GM12872 (cell line): ENCODE measurements around the gene P2RX1.

Source experiments
- TF ChIP-seq, protein P1 (sequence below): IDR thresholded peaks from 3 replicates; pipeline ENCODE4 v1.5.1; 2011; ENCODE audit warnings: low read depth, mild to moderate bottlenecking, low read length, moderate library complexity; ENCODE audit not compliant: insufficient read depth

P2RX1 gene

DNA sequence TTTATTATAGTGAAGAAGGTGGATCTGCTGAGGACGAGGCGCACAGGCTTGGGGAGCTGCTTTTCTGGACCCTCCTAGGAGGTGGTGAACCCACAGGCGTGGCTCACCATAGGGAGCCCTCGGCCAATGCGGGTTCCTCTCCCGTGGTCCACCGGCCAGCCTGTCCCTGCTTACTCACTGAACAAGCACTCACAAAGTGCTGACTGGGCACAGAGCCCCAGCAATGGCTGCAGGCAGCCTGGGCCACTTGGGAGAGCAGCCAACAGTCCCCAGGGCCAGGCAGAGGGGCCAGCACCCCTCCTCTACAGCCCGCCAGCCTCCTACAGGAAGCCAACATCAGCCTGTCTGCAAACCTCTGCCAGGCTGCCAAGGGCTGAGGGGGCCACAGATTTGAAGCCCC lies 51.1 kb downstream of the P2RX1 start:
- TF ChIP-seq, protein P1, sequence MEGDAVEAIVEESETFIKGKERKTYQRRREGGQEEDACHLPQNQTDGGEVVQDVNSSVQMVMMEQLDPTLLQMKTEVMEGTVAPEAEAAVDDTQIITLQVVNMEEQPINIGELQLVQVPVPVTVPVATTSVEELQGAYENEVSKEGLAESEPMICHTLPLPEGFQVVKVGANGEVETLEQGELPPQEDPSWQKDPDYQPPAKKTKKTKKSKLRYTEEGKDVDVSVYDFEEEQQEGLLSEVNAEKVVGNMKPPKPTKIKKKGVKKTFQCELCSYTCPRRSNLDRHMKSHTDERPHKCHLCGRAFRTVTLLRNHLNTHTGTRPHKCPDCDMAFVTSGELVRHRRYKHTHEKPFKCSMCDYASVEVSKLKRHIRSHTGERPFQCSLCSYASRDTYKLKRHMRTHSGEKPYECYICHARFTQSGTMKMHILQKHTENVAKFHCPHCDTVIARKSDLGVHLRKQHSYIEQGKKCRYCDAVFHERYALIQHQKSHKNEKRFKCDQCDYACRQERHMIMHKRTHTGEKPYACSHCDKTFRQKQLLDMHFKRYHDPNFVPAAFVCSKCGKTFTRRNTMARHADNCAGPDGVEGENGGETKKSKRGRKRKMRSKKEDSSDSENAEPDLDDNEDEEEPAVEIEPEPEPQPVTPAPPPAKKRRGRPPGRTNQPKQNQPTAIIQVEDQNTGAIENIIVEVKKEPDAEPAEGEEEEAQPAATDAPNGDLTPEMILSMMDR: no peak

DNA sequence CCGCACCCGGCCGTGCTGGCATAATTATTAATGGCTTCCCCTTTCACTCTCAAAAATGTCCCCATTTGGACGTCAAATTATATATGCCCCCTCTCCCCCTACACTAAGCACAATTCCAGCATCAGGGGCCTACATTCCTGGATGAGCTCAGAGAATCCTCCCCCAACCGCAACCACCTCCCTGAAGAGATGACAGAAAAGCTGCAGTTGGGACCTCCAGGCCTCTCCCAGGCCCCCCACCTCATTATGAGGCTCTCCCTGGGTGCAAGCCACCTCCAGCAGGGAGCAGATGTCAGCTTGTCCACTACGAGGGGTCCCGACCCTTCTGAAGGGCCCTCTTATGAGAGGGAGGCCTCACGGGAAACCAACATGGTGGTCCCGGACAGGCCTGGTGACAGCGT lies 51.7 kb downstream of the P2RX1 start:
- TF ChIP-seq, protein P1: no peak

DNA sequence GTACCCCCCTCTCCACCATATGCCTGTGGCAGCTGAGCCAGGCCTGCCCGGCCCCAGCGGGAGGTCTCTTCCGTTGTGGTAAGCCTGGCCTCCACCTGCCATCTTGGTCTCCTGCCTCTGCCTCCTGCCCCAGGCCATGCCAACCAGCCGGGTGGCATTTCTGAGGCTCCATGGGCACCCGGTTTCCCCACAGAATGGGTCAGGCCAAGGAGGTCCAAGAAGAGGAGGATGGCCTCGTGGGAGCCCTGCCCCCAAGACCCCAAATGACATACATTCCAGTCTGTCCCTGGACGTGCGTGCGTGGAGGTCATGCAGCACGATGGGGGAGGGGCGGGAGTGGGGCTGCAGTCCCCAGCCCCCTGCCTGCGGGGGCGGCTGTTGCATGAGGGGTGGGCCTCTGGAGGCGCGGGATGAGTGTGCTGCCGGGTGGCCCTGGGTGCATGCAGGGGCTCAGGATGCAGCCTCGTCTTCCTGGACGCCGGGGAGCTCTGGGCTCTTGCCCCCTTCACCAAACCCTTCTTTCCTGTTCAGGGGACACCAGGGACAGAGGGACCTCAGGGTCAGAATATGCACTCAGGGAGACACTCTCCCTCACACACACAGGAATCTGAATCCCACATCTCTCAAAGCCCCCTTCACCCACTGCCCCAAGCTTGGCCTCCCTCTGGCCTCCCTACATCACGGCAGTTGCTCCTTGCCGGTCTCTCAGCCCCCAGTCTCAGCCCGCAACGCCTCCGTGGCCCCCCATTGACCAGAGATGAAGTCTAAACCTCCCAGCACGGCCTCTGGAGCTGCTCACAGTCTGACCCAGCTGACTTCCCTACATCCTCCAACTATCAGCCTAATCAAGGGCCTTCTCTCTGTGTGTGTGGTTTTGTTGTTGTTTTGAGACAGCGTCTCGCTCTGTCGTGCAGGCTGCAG lies 54.2 kb downstream of the P2RX1 start:
- TF ChIP-seq, protein P1: no peak

DNA sequence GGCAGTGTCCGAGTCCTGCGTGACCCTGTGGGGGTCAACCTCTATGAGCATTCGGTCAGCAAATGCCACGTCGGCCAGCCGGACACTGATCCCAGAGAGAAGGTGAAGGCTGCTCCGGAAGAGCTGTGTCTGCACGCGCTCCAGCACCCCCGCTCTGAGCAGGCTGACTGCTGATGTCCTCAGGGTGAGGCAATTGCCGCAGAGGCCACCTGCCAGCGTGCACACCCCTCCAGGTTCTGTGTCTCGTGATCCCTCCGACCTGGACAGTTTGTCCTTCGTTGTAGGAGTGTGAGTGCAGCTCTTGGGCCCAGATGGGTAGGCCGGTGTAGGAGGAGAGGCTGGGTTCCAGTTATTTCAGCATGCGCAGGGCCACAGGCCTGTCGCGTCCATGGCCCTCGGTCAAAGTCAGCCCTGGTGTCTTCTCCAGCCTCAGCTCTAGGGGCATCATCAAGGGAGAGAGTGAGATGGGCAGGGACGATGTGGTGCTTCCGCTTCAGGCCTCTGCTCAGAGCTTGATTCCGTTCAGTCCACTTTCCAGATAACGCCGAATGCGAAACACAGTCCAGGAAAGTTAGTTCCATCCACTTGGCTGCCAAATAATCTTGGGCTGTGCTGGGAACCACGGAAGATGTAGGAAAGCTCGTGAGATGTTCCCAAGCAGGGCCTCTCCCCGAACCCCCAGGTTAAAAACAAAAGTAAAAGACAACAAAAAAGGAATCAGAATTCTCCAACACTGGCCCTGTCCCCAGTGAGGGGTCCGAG lies 55.1 kb downstream of the P2RX1 start:
- TF ChIP-seq, protein P1: no peak

DNA sequence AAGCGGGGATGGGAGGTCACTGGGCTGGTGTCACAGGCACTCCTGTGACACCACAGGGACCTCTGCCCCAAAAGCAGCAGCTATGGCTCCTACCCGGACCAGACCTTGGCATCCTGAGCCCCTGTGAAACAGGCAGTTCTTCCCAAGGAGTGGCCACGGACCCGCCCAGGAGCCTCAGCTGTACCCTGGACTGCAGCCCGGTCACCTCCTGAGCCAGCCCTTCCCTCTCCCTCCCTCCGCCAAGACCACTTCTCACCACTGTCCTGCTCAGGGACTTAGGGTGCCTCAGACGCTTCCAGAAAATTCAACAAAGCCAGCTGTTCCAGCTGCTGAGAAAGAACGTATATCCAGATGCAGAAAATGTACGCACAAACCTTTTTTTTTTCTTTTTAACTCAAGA lies 56.3 kb downstream of the P2RX1 start:
- TF ChIP-seq, protein P1: no peak

DNA sequence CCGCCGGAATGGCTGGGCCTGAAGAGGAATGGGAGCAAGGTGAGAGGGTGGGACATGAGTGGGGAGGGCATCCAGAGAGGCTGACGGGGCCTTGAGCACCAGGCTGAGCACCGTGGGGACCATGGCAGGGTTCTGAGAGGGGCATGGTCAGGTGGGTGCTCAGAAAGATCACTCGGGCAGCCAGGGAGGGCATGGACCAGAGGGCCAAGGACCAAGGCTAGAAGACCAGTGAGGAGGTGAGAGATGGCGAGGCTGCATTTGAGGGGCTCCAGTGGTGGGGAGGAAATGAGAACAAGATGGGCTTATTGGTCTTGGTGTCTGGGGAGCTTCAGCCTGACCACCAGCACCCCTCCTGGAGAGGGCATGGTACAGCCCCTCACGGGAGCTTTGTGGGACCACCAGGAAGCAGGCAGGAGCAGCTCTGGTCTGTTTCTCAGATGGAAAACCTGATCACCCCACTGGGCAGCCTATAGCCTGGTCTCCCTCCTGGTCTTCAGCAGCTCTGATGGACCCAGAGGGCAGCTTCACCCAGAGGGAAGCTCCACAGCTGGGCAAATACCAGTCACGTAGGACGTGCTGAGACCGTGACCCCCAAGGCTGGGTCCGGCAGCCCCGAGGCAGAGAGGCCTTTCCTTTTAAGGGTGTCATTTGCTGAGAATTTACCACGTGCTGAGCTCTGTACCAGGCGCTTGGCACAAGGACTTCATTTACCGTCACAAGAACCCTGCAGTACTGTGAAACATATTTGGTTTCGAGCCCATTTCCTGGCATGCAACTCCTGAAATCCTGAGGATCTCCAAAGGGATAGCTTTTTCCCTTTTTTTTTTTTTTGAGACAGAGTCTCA lies 58.8 kb downstream of the P2RX1 start:
- TF ChIP-seq, protein P1: no peak

DNA sequence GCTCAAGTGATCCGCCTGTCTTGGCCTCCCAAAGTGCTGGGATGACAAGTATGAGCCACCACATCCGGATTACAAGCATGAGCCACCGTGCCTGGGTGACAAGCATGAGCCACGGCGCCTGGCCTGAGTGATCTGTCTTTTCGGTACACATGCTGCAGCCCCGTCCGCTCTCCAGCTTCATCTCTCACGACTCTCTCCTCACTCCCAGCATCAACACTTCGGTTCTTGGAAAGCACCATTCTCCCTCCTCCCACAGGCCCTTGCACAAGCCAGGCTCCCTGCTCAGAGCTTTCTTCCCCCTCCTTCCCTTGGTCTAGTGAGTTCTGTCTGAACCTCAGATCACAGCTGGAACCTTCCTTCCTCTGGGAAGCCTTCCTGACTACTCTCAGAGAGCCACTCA lies 63.7 kb downstream of the P2RX1 start:
- TF ChIP-seq, protein P1: no peak
